SHP77 (cell line): ENCODE measurements around the gene EZH2.

Experiments
- DNase-seq, 2 experiments: peaks; one replicate each; lab custom pipeline; 2025; lab: John Stamatoyannopoulos, UW

The EZH2 gene

GRCh38 chr7:148898845-148899484, 14.9 kb upstream of the EZH2 start:
- DNase-seq = no peak

GRCh38 chr7:148894591-148894990, 10.5 kb upstream of the EZH2 start:
- no peak for DNase-seq

- no peak for DNase-seq
These were observed 9.0 kb upstream of the EZH2 start for GRCh38 chr7:148893071-148893470.

- no peak for DNase-seq
These were observed 4.2 kb upstream of the EZH2 start for GRCh38 chr7:148888300-148888699.

DNA sequence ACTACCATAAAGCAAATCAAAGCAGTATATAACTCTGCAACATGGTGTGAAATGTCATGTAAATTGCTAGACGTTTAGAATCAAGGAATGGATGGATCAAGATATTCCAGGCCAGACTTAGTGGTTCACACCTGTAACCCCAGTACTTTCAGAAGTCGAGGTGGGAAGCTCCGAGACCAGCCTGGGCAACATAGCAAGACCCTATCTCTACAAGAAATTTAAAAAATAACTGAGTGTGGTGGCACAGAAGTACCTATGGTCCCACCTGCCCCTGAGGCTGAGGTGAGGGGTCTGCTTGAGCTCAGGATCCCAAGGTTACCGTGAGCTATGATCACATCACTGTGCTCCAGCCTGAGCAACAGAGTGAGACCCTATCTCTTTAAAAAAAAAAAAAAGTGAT, 2.8 kb upstream of the EZH2 start:
- DNase-seq = no peak

DNA sequence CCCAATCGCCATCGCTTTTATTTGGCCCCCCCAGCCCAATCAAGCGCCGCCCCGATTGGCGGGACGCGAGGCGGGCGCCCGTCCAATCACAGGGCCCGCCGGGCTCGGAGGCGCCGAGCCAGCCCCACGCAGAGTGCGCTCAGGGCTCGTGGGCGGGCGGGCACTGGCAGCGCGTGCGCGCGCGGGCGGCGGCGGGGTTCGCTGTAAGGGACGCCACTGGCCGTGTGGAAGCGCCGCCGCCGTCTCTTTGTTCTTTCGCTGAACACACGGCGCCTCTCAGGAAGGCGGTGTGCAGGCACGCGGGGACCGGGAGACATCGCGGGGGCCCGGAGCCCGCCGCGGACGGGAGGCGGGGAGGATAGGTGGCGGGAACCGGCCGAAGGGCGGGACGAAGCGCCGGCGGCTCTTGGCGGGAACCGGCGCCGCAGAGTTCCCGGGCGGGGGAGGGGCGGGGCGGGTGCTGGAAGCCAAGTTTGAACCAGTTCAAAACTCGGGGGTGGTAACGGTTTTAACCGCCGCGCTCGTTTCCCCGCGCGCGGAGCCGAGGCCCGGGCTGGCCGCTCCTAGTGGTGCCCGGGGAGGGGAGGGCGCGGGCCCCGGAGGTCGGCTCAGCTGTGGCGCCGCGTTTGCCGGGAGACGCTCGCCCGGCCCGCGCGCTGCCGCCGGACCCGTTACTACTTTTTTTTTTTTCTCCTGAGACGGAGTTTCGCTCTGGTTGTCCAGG, 370 bp upstream of the EZH2 start:
- DNase-seq = peak; percentile 86 to 89

- DNase-seq = peak in 1 of 2 experiments; percentile 15
These were observed 634 bp downstream of the EZH2 start for GRCh38 chr7:148883266-148884048.

GRCh38 chr7:148882841-148883265, 1.2 kb downstream of the EZH2 start:
- DNase-seq = no peak

- no peak for DNase-seq
These were observed 1.9 kb downstream of the EZH2 start for GRCh38 chr7:148882192-148882591.

DNA sequence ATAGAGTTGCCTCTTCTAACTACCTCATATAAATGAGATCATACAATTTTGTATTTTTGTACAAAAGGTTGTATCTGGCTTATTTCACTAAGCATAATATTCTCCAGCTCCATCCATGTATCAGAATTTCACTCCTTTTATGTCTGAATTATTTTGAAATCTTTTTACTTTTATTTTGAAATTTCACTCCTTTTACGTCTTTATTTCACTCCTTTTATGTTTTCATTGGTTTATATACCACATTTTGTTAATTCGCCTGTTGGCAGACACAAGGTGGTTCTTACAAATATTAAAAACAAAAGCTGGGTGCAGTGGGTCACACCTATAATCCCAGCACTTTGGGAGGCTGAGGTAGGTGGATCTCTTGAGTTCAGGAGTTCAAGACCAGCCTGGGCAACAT, 5.8 kb downstream of the EZH2 start:
- DNase-seq = no peak

GRCh38 chr7:148877517-148877916, 6.6 kb downstream of the EZH2 start:
- DNase-seq = no peak

DNA sequence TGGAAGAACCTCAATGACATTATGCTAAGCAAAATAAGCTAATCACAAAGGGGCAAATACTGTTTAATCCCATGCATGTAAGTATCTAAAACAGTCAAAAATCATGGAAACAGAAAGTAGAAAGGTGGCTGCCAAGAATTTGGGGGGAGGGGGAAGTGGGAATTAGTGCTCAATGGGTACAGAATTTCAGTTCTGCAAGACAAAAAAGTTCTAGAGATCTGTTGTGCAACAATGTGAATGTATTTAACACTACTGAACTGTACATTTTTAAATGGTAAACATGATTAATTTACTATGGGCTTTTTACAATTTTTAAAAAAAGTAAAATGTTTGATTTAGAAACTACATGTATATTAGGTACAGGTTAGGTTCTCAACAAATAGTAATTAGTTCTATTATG, 11.9 kb downstream of the EZH2 start:
- no peak for DNase-seq

DNA sequence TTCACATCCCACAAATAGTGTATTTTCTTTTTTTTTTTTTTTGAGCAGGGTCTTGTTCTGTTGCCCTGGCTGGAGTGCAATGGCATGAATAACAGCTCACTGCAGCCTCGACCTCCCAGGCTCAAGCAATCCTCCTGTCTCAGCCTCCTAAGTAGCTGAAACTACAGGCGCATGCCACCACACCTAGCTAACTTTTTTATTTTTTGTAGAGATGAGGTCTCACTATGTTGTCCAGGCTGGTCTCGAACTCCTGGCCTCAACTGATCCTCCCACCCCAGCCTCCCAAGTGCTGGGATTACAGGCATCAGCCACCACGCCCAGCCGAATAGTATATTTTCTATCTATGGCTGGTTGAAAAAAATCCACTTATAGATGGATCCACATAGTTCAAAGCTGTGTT, 12.5 kb downstream of the EZH2 start:
- DNase-seq = no peak

GRCh38 chr7:148871030-148871429, 13.1 kb downstream of the EZH2 start:
- DNase-seq = no peak

GRCh38 chr7:148868378-148868674, 15.8 kb downstream of the EZH2 start:
- no peak for DNase-seq

- DNase-seq = no peak
These were observed 16.3 kb downstream of the EZH2 start for GRCh38 chr7:148867596-148868377.

DNA sequence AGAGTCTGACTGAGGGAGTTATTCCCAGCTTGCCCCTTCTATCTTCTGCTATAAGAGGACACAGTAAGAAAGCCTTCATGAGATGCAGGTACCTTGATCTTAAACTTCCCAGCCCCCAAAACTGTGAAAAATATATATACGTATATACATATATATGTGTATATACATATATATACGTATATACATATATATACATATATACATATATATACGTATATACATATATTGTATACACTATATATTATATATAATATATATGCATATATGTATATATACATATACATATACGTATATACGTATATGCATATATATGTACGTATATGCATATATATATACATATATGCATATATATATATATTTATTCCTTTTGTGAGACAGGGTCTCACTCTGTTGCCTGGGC, 17.7 kb downstream of the EZH2 start:
- no peak for DNase-seq

- no peak for DNase-seq
These were observed 18.8 kb downstream of the EZH2 start for GRCh38 chr7:148865283-148865682.

DNA sequence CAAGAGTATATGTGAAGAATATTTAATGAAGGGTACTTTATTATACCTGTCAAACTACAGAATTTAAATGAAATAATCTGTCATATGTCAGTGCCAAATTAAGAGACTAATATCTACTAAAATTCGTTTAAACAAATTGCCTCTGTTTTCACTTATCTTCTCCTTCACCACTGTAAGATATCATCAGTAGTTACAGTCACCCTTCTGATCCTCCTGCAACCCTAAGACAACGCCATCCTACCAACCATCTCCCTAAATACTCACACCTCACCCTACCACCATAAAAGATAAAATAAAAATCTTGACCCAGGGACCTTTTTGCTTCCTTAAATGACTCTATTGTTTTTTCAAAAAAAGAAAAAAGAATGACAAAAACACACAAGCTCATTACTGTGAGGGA, 20.8 kb downstream of the EZH2 start:
- DNase-seq = no peak

DNA sequence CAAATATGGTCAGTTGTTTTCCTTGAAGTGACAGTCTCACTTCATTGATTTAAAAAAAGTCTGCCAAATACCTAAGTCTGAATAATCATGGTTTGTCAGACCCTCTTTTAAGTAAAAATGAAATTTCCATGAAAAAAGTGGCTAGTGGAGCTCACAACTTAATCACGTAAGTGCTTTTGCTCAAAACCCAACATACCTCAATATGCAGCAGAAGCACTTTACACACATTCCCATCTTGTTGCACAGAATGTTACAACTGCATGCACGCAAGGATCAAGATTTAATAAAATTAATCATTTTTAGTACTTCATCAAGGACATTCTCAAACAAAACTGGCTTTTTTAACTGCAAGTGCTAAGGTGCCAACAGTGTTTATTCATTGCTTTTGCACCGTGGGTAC, 21.6 kb downstream of the EZH2 start:
- DNase-seq = no peak

GRCh38 chr7:148858489-148858888, 25.6 kb downstream of the EZH2 start:
- no peak for DNase-seq

DNA sequence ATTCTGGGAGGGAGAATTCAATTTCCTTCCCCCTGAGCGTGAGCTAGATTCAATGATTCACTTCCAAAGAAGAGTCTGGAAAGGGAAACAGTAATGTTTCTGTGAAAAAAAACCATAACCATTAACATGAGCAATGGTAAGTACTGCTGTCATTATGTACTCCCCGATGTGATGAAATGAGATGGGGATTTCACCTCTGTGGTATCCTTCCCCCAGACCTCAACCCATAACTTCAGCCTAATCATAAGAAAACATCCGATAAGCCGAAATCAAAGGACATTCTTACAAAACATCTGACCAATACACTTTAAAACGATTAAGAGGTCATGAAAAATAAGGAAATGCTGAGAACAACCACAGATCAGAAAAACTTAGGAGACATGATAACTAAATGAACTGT, 27.2 kb downstream of the EZH2 start:
- DNase-seq = no peak

DNA sequence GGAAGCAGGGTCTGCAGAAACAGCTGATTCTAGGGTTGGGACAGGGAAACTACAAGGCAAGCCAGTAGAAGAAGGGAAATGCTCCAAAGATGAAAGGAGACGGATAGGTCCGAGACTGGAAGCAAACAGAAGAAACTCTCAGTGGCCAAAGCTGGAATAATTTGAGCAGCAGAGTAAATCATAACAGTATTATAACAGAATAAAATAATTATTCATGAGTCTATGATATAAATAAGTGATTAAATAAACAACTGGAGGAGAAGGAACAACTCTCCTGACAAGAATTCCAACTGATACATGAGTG, 27.6 kb downstream of the EZH2 start:
- DNase-seq = no peak
